Type B pancreatic cell (in vitro differentiated cells): Measurements from ENCODE around the gene PTPRK. TPM values are rescaled to one million over a fixed set of nuclear protein-coding genes. Genes with fewer than 3 reads are reported as not detected.

ENCODE experiments used
- DNase-seq: peaks from one replicate; pipeline ENCODE4 v3.0.0; 2021; ENCODE audit warnings: mixed read lengths; ENCODE audit not compliant: unreplicated experiment; ENCODE audit errors: extremely low spot score
- H3K27ac Mint-ChIP-seq: 2 replicates; pipeline ENCODE4 v1.8.0; 2021; ENCODE audit warnings: mild to moderate bottlenecking, mixed read lengths
- H3K27me3 Mint-ChIP-seq: 2 replicates; pipeline ENCODE4 v1.8.0; 2021; ENCODE audit warnings: mixed read lengths
- H3K36me3 Mint-ChIP-seq: 2 replicates; pipeline ENCODE4 v1.8.0; 2021; ENCODE audit warnings: mixed read lengths
- H3K4me1 Mint-ChIP-seq: one replicate; pipeline ENCODE4 v1.8.0; 2021; ENCODE audit warnings: mixed read lengths; ENCODE audit not compliant: unreplicated experiment
- H3K4me3 Mint-ChIP-seq: 2 replicates; pipeline ENCODE4 v1.8.0; 2021; ENCODE audit warnings: mild to moderate bottlenecking, mixed read lengths
- H3K9me3 Mint-ChIP-seq: 2 replicates; pipeline ENCODE4 v1.8.0; 2021; ENCODE audit warnings: mixed read lengths
- CTCF ChIP-seq: fragments of 200-600 bp; sonication (generic); conservative IDR thresholded peaks from 2 replicates; pipeline ENCODE4 v1.5.0; 2021; ENCODE audit warnings: antibody characterized with exemption, mild to moderate bottlenecking
- total RNA-seq: library from RNA; stranded (reverse); gene quantifications from 2 replicates; pipeline ENCODE4 v1.2.1, GENCODE V29; 2021; ENCODE audit warnings: low replicate concordance

PTPRK gene
- total RNA-seq, 1 donor from 2014 or later: 63.4 TPM

GRCh38 chr6:128078276-128078675, 442.1 kb downstream of the PTPRK start:
- no peaks in the 10 kb centered on the region for H3K4me1 Mint-ChIP-seq
- no peak for TF ChIP-seq CTCF
- H3K36me3 Mint-ChIP-seq: peaks cover 37% of the 10 kb centered on the region
- H3K27ac Mint-ChIP-seq: no peak overlapping the region
- H3K9me3 Mint-ChIP-seq: no peaks in the 10 kb centered on the region
- H3K27me3 Mint-ChIP-seq: no peaks in the 10 kb centered on the region
- no peak overlapping the region for H3K4me3 Mint-ChIP-seq
- DNase-seq: no peak

GRCh38 chr6:128076843-128077242, 443.6 kb downstream of the PTPRK start:
- Mint-ChIP-seq H3K4me1 (no peaks in the 10 kb centered on the region), H3K36me3 (peaks cover 31% of the 10 kb centered on the region), H3K4me3 (no peak overlapping the region), H3K9me3 (no peaks in the 10 kb centered on the region), H3K27ac (no peak overlapping the region), H3K27me3 (no peaks in the 10 kb centered on the region)
- no peak for DNase-seq
- no peak for TF ChIP-seq CTCF

GRCh38 chr6:128074567-128074966, 445.8 kb downstream of the PTPRK start:
- no peak overlapping the region for H3K4me3 Mint-ChIP-seq
- no peaks in the 10 kb centered on the region for H3K4me1 Mint-ChIP-seq
- no peak overlapping the region for H3K27ac Mint-ChIP-seq
- no peak for DNase-seq
- peaks cover 33% of the 10 kb centered on the region for H3K36me3 Mint-ChIP-seq
- H3K27me3 Mint-ChIP-seq: no peaks in the 10 kb centered on the region
- TF ChIP-seq CTCF: no peak
- H3K9me3 Mint-ChIP-seq: no peaks in the 10 kb centered on the region

GRCh38 chr6:128073389-128073788, 447.0 kb downstream of the PTPRK start:
- no peak for DNase-seq
- H3K27me3 Mint-ChIP-seq: no peaks in the 10 kb centered on the region
- H3K36me3 Mint-ChIP-seq: peaks cover 33% of the 10 kb centered on the region
- no peaks in the 10 kb centered on the region for H3K4me1 Mint-ChIP-seq
- no peak overlapping the region for H3K27ac Mint-ChIP-seq
- no peak for TF ChIP-seq CTCF
- no peak overlapping the region for H3K4me3 Mint-ChIP-seq
- no peaks in the 10 kb centered on the region for H3K9me3 Mint-ChIP-seq

GRCh38 chr6:128071212-128071611, 449.2 kb downstream of the PTPRK start:
- no peak for TF ChIP-seq CTCF
- Mint-ChIP-seq H3K9me3 (no peaks in the 10 kb centered on the region), H3K36me3 (peaks cover 24% of the 10 kb centered on the region), H3K27ac (no peak overlapping the region), H3K27me3 (no peaks in the 10 kb centered on the region), H3K4me3 (no peak overlapping the region), H3K4me1 (peaks cover under 1% of the 10 kb centered on the region)
- DNase-seq: no peak

GRCh38 chr6:128070406-128070805, 450.0 kb downstream of the PTPRK start:
- no peaks in the 10 kb centered on the region for H3K9me3 Mint-ChIP-seq
- TF ChIP-seq CTCF: no peak
- no peaks in the 10 kb centered on the region for H3K27me3 Mint-ChIP-seq
- no peak overlapping the region for H3K27ac Mint-ChIP-seq
- H3K4me3 Mint-ChIP-seq: no peak overlapping the region
- H3K36me3 Mint-ChIP-seq: peaks cover 20% of the 10 kb centered on the region
- DNase-seq: no peak
- peaks cover 5% of the 10 kb centered on the region for H3K4me1 Mint-ChIP-seq
